ENCODE measurements around the gene FXYD4.
A peak's percentile ranks its signal among the peaks of the same experiment; 100 is the strongest.

- TF ChIP-seq, protein P1, sequence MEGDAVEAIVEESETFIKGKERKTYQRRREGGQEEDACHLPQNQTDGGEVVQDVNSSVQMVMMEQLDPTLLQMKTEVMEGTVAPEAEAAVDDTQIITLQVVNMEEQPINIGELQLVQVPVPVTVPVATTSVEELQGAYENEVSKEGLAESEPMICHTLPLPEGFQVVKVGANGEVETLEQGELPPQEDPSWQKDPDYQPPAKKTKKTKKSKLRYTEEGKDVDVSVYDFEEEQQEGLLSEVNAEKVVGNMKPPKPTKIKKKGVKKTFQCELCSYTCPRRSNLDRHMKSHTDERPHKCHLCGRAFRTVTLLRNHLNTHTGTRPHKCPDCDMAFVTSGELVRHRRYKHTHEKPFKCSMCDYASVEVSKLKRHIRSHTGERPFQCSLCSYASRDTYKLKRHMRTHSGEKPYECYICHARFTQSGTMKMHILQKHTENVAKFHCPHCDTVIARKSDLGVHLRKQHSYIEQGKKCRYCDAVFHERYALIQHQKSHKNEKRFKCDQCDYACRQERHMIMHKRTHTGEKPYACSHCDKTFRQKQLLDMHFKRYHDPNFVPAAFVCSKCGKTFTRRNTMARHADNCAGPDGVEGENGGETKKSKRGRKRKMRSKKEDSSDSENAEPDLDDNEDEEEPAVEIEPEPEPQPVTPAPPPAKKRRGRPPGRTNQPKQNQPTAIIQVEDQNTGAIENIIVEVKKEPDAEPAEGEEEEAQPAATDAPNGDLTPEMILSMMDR (IDR thresholded peaks at IDR 0.05) = no peak
- peak in 1 of 2 donors; percentile 95 for TF ChIP-seq POLR2A (IDR thresholded peaks at IDR 0.05)
Measured at GRCh38 chr10:43408710-43409384, 37.4 kb downstream of the FXYD4 start, which contains the start of gene HNRNPF.

Measured in lower leg skin (tissue), 3 donors.